Measurements from ENCODE around the gene RAB27A. TPM values are rescaled to one million over a fixed set of nuclear protein-coding genes. Genes with fewer than 3 reads are reported as not detected.
A peak's percentile ranks its signal among the peaks of the same experiment; 100 is the strongest.

Gene RAB27A
- total and polyA plus RNA-seq, 2 of the 13 experiments (the other 11 are each of a cell fraction or from before 2014, with no cell fraction given): 3.4 to 8.1 TPM

DNA sequence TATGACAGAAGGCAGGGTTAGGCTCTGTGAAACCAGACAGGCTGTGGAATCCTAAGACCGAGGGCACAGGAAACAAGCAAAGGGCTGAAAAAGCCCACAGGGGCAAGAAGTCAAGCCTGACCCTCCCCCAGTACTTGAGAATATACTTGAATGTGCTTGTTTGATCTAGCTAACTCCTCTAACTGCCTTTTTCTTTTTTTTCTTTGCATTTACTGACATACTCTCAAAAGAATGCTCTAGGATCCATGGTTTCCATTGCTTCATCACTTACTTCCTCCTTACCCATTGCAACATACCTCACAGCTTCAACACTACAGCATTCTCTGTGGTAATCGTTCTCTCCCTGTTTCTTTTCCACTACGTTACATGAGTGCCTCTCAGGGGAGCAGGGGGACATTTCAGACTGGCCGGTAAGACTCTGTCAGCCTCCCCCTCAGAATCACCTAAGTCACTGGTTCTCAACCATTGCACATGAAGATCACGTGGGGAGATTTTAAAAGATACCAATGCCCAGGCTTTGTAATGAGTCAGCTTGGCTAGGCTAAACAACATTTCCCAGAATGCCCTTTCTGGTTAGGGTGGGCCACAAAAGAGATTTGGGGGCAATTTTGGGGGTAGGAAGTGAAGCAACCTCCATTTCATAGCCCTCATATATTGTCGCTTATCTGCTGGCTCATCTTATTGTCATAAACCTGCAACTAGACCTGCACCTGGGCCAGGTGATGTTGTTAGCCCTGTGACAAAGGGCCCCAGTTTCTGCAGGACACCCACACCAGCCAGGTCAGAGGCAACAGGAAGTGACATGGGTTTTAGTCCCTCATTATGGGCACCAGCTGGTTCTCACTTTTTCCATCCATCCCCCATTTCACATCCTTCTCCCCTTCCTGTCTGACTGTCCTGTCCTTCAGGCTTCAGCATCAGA lies 68.3 kb downstream of the RAB27A start (continued):
- TF ChIP-seq, protein P1, sequence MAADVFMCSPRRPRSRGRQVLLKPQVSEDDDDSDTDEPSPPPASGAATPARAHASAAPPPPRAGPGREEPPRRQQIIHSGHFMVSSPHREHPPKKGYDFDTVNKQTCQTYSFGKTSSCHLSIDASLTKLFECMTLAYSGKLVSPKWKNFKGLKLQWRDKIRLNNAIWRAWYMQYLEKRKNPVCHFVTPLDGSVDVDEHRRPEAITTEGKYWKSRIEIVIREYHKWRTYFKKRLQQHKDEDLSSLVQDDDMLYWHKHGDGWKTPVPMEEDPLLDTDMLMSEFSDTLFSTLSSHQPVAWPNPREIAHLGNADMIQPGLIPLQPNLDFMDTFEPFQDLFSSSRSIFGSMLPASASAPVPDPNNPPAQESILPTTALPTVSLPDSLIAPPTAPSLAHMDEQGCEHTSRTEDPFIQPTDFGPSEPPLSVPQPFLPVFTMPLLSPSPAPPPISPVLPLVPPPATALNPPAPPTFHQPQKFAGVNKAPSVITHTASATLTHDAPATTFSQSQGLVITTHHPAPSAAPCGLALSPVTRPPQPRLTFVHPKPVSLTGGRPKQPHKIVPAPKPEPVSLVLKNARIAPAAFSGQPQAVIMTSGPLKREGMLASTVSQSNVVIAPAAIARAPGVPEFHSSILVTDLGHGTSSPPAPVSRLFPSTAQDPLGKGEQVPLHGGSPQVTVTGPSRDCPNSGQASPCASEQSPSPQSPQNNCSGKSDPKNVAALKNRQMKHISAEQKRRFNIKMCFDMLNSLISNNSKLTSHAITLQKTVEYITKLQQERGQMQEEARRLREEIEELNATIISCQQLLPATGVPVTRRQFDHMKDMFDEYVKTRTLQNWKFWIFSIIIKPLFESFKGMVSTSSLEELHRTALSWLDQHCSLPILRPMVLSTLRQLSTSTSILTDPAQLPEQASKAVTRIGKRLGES (CRISPR knock-in tag; IDR thresholded peaks at IDR 0.05; ENCODE audit: borderline replicate concordance): no peak
- TF ChIP-seq, protein P2, sequence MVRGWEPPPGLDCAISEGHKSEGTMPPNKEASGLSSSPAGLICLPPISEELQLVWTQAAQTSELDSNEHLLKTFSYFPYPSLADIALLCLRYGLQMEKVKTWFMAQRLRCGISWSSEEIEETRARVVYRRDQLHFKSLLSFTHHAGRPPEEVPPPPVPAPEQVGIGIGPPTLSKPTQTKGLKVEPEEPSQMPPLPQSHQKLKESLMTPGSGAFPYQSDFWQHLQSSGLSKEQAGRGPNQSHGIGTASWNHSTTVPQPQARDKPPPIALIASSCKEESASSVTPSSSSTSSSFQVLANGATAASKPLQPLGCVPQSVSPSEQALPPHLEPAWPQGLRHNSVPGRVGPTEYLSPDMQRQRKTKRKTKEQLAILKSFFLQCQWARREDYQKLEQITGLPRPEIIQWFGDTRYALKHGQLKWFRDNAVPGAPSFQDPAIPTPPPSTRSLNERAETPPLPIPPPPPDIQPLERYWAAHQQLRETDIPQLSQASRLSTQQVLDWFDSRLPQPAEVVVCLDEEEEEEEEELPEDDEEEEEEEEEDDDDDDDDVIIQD (CRISPR knock-in tag; IDR thresholded peaks at IDR 0.05; ENCODE audit: low read depth): peak; percentile 36; the same call in 1 of the 2 replicates
- TF ChIP-seq KMT2A (CRISPR knock-in tag; IDR thresholded peaks at IDR 0.05) (peak; percentile 26; the same call in 1 of the 2 replicates), ZNF652 (CRISPR knock-in tag; IDR thresholded peaks at IDR 0.05; ENCODE audit: borderline replicate concordance, low read depth) (no peak)

DNA sequence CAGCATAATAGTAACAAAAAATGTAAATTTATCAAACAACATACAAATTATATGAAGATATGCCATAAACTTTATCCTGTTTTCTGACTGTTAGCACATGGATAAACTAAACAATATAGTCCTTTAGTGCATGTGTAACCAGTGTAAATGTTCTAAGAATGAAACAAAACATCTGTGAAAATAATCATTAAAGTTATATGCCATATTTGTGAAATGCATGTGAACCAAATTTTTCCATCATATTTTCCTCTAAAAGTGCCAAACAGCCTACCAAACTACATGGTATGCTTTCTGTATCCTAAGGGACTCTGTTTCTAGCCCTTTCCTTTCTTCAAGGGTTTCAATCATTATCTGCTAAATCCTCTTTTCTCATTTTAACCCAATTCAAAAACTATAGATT lies 69.0 kb downstream of the RAB27A start:
- no TSS peak for BruUV-seq (replicated peaks)
- no peak for TF ChIP-seq MZF1 (CRISPR knock-in tag; IDR thresholded peaks at IDR 0.05; ENCODE audit: borderline replicate concordance)
- TF ChIP-seq, protein P3, sequence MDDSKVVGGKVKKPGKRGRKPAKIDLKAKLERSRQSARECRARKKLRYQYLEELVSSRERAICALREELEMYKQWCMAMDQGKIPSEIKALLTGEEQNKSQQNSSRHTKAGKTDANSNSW (CRISPR knock-in tag; IDR thresholded peaks at IDR 0.05; ENCODE audit: borderline replicate concordance): no peak
- TF ChIP-seq KLF15 (CRISPR knock-in tag; IDR thresholded peaks at IDR 0.05; ENCODE audit: borderline replicate concordance): no peak
- no peak for TF ChIP-seq TBP (CRISPR knock-in tag; IDR thresholded peaks at IDR 0.05)
- no peak for TF ChIP-seq ZNF234 (CRISPR knock-in tag; conservative IDR thresholded peaks at IDR 0.05)
- TF ChIP-seq ZNF256 (CRISPR knock-in tag; conservative IDR thresholded peaks at IDR 0.05): no peak
- TF ChIP-seq, protein P4, sequence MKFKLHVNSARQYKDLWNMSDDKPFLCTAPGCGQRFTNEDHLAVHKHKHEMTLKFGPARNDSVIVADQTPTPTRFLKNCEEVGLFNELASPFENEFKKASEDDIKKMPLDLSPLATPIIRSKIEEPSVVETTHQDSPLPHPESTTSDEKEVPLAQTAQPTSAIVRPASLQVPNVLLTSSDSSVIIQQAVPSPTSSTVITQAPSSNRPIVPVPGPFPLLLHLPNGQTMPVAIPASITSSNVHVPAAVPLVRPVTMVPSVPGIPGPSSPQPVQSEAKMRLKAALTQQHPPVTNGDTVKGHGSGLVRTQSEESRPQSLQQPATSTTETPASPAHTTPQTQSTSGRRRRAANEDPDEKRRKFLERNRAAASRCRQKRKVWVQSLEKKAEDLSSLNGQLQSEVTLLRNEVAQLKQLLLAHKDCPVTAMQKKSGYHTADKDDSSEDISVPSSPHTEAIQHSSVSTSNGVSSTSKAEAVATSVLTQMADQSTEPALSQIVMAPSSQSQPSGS (CRISPR knock-in tag; IDR thresholded peaks at IDR 0.05): no peak
- no peak for TF ChIP-seq HOXA5 (CRISPR knock-in tag; IDR thresholded peaks at IDR 0.05)
- CTCF ChIA-PET (ENCODE audit: low intra/inter-chr PET ratio, low total read pairs): no interaction called here
- no peaks in the 10 kb centered on the region for H3K36me3 ChIP-seq (replicated peaks in 1 of 2; ENCODE audit: control insufficient read depth in 1 of 2, insufficient read depth in 2 of 2, low read length in 2 of 2)
- no peak for FAIRE-seq
- no peaks in the 10 kb centered on the region for H3K9me3 ChIP-seq (ENCODE audit: low read length)
- H3K27ac ChIP-seq (ENCODE audit: extremely low read length, insufficient read depth, low read length): peak overlapping the region; percentile 39
- H3K4me2 ChIP-seq (ENCODE audit: low read depth, low read length): no peak overlapping the region
- intact Hi-C loops (cut with micrococcal nuclease; ENCODE audit: unreplicated experiment) (loop anchor here (1.0 kb wide), 1 partner anchor 70 kb away; no protein-coding TSS in a partner anchor), in situ Hi-C loops (cut with HindIII; ENCODE audit: extremely low pct_ligation_motif_present, low pct_unique_long_range_greater_than_20kb) (no loop called here)
- H3K9ac ChIP-seq (ENCODE audit: insufficient read depth, low read depth, low read length): no peak overlapping the region
- no peaks in the 10 kb centered on the region for H4K20me1 ChIP-seq (ENCODE audit: insufficient read depth, low read length)
- H3K79me2 ChIP-seq (ENCODE audit: insufficient read depth, low read length): no peaks in the 10 kb centered on the region
- ATAC-seq: no peak
- POLR2A ChIA-PET: interaction anchor here (0.7 to 1.8 kb wide), 6 partner anchors 12 to 99 kb away, joined by 3 to 7 read pairs (median 3); partner anchors contain the start of genes PIGB, PIGBOS1 and RSL24D1
- no peak overlapping the region for H2AFZ ChIP-seq (ENCODE audit: low read length)
- H3K27me3 ChIP-seq (ENCODE audit: control insufficient read depth in 1 of 2, insufficient read depth in 2 of 2, low read length in 2 of 2): no peaks in the 10 kb centered on the region
- H3K4me1 ChIP-seq (ENCODE audit: insufficient read depth, low read length): peaks cover 25% of the 10 kb centered on the region
- no peak for DNase-seq (ENCODE audit: low spot score)
- no peak overlapping the region for H3K4me3 ChIP-seq (replicated peaks in 1 of 3; ENCODE audit: insufficient read depth in 1 of 3, low read depth in 2 of 3, low read length in 3 of 3)
